K562 (cell line): ENCODE results near the gene ARHGEF16. TPM values are rescaled to one million over a fixed set of nuclear protein-coding genes. Genes with fewer than 3 reads are reported as not detected.

ENCODE experiments used
- ID3 ChIP-seq, 2 experiments: fragments of 250-450 bp in 1 of 2; fragments of 450-650 bp in 1 of 2; sonication (Bioruptor Pico) in 1 of 2; IDR thresholded peaks; 2 replicates each; pipeline versions ENCODE4 v1.6.1 to v1.8.0; 2016 to 2021; ENCODE audit warnings: mild to moderate bottlenecking in 2 of 2, moderate library complexity in 2 of 2, missing compliant biosample characterization in 1 of 2, missing genetic modification characterization in 1 of 2
- POLR2G ChIP-seq: fragments of 200-400 bp; formaldehyde crosslinking; IDR thresholded peaks from 2 replicates; pipeline ENCODE4 v1.6.1; 2017; ENCODE audit warnings: low read depth, mild to moderate bottlenecking, antibody characterized with exemption, low read length, moderate library complexity
- SREBF1 ChIP-seq: fragments of 150-350 bp; IDR thresholded peaks from 2 replicates; pipeline ENCODE4 v1.6.1; 2014; ENCODE audit warnings: antibody characterized with exemption, low read depth, low read length, borderline replicate concordance
- polyA plus RNA-seq, 8 experiments: library from polyadenylated mRNA; depleted of rRNA in 4 of 8; stranded (reverse) in 5 of 8; unstranded in 3 of 8; fragments of >200 nt; fragmentation: Nextera tagmentation in 2 of 8; fragmentation: Illumina TruSeq in 1 of 8; extraction: Ambion mirVana in 2 of 8; extraction: Trizol in 1 of 8; gene quantifications; 2 replicates each; pipeline versions ENCODE4 v1.2.1 to v1.2.3, GENCODE V29; 2011 to 2014; ENCODE audit warnings: inconsistent platforms in 1 of 8, missing spikeins in 1 of 8
- total RNA-seq, 7 experiments: library from RNA; depleted of rRNA in 6 of 7; stranded (reverse); fragments of >200 nt in 6 of 7; fragmentation: Illumina TruSeq in 2 of 7; extraction: Trizol in 2 of 7; gene quantifications; 2 replicates each; pipeline versions ENCODE4 v1.2.1 to v1.2.3, GENCODE V29; 2011 to 2021; ENCODE audit warnings: low replicate concordance in 1 of 7
- TF ChIP-seq, protein P1 (sequence below): sonication (generic); formaldehyde crosslinking; IDR thresholded peaks from 2 replicates; pipeline ENCODE4 v1.8.0; 2022; ENCODE audit warnings: mild to moderate bottlenecking, missing genetic modification reagents

Gene ARHGEF16
- total and polyA plus RNA-seq, 9 of the 15 experiments (the other 6 are each of a cell fraction or from before 2014, with no cell fraction given), result 0.15 to 1.2 (median 0.49) TPM; not detected in 2

DNA sequence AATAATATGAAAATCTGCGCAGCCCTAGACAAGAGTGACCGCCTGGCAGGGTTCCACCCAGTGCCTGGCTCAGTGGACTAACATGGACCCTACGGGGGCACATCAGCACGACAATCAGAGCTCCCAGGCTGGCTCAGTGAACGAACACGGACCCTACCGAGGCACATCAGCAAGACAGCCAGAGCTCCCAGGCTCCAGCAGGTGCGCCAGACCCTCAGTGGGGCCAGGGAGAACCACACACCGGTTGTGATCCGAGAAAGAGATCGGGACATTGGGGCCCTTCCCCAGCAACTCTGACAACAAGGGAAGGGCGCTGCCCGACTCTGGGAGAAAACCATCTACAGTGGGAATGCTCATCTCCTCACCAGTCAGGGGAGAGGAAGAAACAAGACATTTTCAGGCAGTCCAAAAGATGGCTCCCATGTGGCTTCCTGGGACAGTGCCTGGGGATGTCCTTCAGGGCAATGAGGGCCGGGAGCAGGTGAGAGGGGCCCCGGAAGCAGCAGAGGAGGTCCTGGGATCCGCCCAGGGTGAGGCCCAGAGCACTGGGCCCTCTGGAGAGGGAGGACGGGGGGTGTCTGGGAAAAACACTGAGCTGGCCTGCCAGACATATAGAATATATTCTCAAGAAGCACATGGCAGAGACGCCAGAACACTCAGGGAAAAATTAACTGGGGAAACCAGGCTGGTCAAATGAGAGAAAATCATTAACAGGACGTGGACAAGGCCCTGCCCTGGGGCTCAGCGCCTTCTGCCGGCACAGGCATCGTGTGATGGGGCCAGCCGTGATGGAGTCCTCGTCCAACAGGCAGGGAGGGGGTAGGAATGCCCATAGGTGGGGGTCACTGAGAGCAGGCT, 4.8 kb downstream of the ARHGEF16 start (continued):
- TF ChIP-seq, protein P1, sequence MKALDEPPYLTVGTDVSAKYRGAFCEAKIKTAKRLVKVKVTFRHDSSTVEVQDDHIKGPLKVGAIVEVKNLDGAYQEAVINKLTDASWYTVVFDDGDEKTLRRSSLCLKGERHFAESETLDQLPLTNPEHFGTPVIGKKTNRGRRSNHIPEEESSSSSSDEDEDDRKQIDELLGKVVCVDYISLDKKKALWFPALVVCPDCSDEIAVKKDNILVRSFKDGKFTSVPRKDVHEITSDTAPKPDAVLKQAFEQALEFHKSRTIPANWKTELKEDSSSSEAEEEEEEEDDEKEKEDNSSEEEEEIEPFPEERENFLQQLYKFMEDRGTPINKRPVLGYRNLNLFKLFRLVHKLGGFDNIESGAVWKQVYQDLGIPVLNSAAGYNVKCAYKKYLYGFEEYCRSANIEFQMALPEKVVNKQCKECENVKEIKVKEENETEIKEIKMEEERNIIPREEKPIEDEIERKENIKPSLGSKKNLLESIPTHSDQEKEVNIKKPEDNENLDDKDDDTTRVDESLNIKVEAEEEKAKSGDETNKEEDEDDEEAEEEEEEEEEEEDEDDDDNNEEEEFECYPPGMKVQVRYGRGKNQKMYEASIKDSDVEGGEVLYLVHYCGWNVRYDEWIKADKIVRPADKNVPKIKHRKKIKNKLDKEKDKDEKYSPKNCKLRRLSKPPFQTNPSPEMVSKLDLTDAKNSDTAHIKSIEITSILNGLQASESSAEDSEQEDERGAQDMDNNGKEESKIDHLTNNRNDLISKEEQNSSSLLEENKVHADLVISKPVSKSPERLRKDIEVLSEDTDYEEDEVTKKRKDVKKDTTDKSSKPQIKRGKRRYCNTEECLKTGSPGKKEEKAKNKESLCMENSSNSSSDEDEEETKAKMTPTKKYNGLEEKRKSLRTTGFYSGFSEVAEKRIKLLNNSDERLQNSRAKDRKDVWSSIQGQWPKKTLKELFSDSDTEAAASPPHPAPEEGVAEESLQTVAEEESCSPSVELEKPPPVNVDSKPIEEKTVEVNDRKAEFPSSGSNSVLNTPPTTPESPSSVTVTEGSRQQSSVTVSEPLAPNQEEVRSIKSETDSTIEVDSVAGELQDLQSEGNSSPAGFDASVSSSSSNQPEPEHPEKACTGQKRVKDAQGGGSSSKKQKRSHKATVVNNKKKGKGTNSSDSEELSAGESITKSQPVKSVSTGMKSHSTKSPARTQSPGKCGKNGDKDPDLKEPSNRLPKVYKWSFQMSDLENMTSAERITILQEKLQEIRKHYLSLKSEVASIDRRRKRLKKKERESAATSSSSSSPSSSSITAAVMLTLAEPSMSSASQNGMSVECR (CRISPR knock-in tag), result no peak
- TF ChIP-seq SREBF1 (no peak), ID3 (CRISPR knock-in tag; IDR thresholded peaks at IDR 0.05) (no peak), ID3 (tag; IDR thresholded peaks at IDR 0.05) (no peak), POLR2G (no peak)
